Retina (tissue), 1 donor: ENCODE measurements around the gene THAP12.
"Not testable (repeated sequence)": the region's sequence is repeated elsewhere in the genome, so short reads cannot be mapped to it uniquely, and the experiment has no call there.

Experiments used
- DNase-seq: peaks from one replicate; pipeline ENCODE4 v3.0.0-alpha.2; 2016

THAP12 gene

DNA sequence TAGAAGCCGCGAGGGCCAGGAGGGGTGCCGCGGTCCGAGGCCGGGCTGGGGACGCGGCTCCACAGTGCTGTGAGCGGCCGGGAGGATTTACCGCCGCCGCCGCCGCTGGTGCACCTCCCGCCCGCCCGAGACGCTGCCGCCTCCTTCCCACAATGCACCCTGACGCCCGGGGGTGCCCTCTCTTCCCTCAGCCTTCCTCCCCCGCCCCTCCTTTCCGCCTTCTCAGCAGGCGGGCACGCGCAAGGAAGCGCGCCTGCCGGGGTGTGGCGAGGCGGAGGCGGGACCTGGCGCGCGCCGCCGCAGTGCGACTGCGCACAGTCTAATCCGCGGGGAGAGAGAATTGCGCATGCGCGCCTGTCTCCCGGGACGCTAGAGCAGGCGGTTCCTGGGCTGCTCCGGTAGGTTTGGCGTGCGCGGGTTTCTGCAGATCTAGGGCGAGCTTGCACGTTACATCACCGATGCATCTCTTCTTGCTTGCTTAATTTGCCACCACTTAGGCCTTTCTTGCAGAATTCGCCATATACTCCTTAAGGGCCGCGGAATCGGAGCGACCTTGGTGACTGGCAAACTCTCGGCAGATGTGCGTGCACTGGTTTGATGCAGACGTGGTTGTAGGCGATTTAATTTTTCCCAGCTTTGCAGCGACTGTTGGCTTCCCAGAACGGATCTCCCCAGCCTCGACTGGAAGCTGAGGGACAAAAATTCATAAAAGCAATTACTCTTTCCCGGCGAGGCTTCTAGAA lies at the start of gene THAP12, which contains the start of gene GVQW3:
Gene THAP12 (minus strand): TSS at position 156 of the 743 bp plus-strand sequence. CDS start 296 bp downstream, outside the sequence.
Gene GVQW3 (plus strand): TSS at position 347 of the 743 bp plus-strand sequence. CDS start 506 bp downstream, outside the sequence.
- DNase-seq, result peak; percentile 99

- DNase-seq, result no peak
Observed at GRCh38 chr11:76426660-76427059, 45.7 kb upstream of the THAP12 start.

DNA sequence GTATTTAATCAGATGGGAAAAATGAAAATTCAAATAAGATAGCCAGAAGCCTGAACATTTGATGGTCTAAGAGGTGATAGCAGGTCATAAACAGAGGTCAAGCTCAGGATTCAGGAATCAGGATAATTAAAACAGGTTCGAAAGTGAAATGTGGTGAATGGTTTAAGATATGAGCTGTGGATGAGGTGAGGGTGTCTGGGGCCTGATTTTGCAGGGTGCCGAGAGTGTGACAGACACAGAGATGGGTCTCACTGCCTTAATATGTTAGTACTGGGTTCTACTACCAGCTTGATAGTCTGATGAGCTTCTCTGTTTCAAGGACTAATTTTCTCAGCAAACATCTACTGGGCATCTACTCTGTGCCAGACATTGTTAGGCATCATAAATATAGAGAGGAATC lies 44.0 kb upstream of the THAP12 start:
- no peak for DNase-seq

DNA sequence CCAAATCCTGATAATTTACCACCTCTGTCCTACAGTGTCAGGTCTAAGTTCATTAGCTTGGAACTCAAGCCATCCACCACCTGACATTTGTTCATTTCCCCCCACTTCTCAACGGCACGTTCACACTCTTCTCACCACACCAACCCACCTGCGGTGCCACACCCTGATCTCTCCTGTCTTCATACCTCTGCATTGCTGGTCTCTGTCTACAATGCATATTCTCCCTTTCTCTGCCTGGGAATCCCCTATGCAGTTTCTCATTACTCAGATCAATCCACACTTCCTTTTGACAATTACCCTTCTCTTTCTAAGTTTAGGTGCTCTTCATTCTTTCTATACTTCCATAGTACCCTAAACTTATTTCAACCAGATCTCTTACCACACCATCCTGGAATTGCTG lies 43.4 kb upstream of the THAP12 start:
- DNase-seq, result no peak

DNA sequence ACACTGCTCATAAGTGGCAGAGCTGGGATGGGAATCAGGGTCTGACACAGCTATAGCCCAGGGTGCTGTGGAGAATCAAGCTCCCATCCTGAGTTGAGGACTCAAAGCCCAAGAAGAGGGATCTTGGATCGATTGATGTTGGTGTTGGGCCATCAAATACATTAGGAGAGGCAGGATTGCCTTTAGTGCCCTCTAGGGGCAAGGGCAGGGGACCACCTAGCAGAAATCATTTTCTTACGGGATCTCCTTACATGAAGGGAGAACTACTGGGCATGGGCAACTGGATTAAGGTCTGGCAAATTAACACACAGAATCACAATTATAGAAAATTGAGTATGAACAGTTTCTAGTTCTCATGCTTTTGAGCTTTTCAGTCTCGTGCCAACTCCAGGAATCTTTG lies 39.0 kb upstream of the THAP12 start:
- DNase-seq, result no peak

DNA sequence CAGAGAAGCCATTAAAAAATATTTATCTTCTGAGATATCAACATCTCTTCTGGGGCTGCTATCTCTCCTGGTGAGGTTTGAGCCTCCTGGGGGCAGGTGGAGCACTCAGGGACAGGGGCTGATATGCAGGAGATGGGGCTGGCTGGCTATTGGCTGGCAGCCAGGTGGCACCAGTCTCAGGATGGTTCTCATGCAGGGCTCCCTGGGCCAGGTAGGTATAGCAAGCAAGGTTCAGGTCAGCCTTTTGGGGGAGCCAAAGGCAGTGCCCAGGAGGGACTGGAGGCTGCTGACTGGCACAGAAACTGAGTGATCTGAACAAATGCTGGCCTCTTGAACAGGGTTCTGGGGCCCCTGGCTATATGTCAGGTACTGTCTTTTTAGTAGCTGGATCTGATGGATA lies 34.1 kb upstream of the THAP12 start:
- DNase-seq, result no peak

GRCh38 chr11:76410851-76411357 lies 30.0 kb upstream of the THAP12 start:
- DNase-seq, result peak; percentile 56

- peak; percentile 27 for DNase-seq
Observed at GRCh38 chr11:76408171-76408965, 27.4 kb upstream of the THAP12 start.

DNA sequence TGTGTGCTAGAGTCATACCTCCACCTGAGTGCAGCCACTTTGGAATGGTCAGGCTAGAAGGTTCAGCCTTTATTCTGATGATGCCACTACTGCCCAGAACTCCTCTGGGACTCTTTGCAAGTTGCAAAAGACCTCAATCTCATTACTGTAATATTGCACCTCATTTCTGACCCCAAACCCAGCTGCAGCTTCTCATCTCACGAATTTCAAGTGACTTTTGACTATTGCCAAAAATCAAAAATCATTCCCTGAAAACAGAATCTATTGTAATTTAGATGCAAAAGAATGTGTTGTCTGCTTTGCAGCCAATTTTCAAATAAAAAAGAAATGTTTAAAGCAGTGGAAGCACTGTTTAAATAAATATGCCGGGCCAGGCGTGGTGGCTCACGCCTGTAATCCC lies 25.4 kb upstream of the THAP12 start:
- no peak for DNase-seq

GRCh38 chr11:76401484-76401883 lies 20.6 kb upstream of the THAP12 start:
- DNase-seq, result not testable (repeated sequence)

GRCh38 chr11:76400967-76401366 lies 20.0 kb upstream of the THAP12 start:
- no peak for DNase-seq

DNA sequence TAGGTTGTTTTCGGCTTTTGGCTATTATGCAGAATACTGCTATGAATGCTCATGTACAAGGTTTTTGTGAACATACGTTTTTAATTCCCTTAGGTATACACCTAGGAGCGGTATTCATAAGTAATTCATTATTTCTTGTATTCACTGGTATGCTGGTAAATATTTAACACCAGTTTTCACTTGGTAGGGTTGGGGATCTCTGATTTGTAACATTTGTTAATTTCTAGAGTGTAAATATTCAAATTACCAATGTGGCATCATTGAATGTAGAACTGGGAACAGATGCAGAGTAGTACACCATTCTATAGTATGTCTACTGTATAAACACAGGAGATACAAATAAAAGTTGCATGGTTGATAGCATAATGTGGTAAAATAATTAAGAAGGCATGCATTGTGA lies 16.5 kb upstream of the THAP12 start:
- DNase-seq, result no peak

- DNase-seq, result no peak
Observed at GRCh38 chr11:76395296-76395695, 14.4 kb upstream of the THAP12 start.

DNA sequence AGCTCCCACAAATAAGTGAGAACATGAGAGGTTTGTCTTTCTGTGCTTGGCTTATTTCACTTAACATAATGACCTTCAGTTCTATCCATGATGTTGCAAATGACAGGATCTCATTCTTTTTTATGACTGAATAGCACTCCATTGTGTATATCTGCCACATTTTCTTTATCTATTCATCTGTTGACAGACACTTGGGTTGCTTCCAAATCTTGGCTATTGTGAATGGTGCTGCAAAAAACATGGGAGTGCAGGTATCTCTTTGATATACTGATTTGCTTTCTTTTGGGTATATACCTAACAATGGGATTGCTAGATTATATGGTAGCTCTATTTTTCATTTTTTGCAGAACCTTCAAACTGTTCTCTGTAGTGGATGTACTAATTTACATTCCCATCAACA lies 13.5 kb upstream of the THAP12 start:
- no peak for DNase-seq

GRCh38 chr11:76392870-76393269 lies 11.9 kb upstream of the THAP12 start:
- no peak for DNase-seq

DNA sequence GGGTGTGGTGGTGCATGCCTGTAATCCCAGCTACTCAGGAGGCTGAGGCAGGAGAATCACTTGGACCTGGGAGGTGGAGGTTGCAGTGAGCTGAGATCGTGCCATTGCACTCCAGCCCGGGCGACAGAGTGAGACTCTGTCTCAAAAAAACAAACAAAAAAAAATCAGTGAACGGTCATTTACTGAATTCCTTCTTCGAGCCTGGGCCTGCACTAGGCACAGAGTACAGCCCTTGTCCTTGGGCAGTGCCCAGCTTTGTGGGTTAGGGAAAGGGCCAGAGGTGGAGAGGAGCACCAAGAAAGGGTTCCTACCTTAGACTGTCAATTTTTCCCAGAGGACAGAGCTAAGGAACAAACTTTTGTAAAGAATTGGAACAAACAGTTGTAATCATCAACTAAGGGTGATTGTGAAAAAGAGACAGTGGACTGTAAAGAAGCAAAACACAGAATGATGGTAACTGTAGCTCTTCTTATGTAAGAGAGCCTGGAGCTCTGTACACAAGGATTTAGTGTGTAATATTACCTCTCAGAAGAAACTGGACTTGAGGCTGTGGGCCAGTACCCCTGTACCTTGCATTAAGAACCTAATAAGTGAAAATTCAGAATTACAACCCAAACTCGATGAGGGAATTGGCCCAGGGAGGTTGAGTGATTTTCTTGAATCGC lies 11.0 kb upstream of the THAP12 start:
- DNase-seq, result no peak

- no peak for DNase-seq
Observed at GRCh38 chr11:76391021-76391420, 10.1 kb upstream of the THAP12 start.

- no peak for DNase-seq
Observed at GRCh38 chr11:76388408-76388807, 7.5 kb upstream of the THAP12 start.

- DNase-seq, result no peak
Observed at GRCh38 chr11:76385903-76386302, 5.0 kb upstream of the THAP12 start.

- peak; percentile 14 for DNase-seq
Observed at GRCh38 chr11:76382209-76382608, 1.3 kb upstream of the THAP12 start.

DNA sequence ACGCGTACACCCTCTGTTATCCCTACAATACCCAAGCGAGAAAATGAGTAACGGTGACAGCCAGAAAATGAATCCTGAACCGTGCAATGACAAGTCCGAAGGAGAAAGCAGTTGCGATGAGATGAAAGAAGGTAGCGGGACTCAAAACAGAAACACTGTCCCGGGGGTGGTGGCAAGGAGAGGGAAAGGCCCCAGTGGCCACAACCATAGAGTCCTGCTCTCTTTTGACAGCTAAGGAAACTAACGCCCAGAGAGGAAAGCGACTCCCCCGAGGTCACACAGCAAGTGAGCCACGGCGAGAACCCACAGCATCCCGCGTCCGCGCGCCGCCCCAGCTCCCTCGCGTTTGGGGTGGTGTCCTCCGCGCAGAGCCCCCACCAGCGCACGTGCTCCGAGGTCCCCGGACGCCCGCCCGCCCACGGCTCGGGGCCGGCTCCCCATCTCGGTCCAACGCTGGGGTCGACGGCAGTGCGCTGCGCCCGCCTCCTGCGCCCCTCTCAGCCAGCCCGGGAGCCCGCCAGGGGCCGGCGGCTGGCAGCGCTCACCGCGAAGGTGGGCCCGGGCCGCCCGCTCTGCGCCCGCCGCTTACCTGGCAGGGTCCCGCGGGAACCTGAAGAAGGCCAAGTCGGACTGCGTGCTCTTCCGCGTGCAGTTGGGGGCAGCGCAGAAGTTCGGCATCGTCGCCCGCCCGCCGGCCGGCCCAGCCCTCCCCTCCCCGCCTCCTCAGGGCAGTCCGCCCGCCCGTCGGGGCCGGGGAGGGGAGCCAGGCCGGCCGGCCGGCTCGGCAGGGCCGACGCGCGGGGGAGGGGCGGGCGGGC lies 564 bp downstream of the THAP12 start:
- DNase-seq, result peak; percentile 67

- DNase-seq, result no peak
Observed at GRCh38 chr11:76379807-76380158, 1.1 kb downstream of the THAP12 start.
